ENCODE data around the gene IRS1. TPM values are rescaled to one million over a fixed set of nuclear protein-coding genes. Genes with fewer than 3 reads are reported as not detected.

The IRS1 gene
- polyA plus RNA-seq, 2 of the 4 experiments (the other 2 are of a cell fraction): 10.4 to 13.9 TPM

DNA sequence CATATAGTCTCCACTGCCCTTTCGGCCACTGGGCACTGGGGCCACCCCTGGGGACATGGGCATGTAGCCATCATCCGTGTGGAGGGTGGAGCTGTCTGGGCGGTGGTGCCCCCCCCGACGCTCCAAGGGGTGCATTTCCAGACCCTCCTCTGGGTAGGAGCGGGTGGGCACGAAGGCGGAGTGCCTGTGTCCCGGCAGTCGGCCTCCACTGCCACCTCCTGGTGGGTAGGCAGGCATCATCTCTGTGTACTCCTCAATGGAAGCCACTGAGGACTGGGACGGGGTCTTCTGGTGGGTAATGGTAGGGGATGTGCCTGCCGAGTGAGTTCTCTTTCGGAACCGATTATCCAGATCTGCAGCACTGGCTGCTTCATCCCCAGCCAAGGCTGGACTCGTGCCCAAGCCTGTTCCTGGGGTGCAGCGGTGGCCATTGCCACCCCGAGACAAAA is 2.8 kb downstream of the IRS1 start:
- CTCF ChIA-PET: interaction anchor here (0.5 to 3.0 kb wide), 11 partner anchors 18 to 1136 kb away, joined by 3 to 9 read pairs (median 4); no protein-coding TSS in a partner anchor
- WGBS (ENCODE audit: missing lambda C conversion rate): 77% methylated on average over 17 of the region's 17 CpGs
- POLR2A ChIA-PET: interaction anchor here (1.0 kb wide), 2 partner anchors 611 to 679 kb away, joined by 3 read pairs; no protein-coding TSS in a partner anchor
- Histone ChIP-seq H3K4me3 (no peak overlapping the region), H3K4me1 (peaks cover 46% of the 10 kb centered on the region), H3K9me3 (no peaks in the 10 kb centered on the region), H3K4me2 (peak overlapping the region; percentile 96), H3K27ac (peak overlapping the region in 1 of 2 experiments; percentile 100; a peak in 3 of 6 replicates)
- no peak for FAIRE-seq
- no peak for ATAC-seq
- TF ChIP-seq RAD21 (conservative IDR thresholded peaks at IDR 0.05 in 1 of 2, IDR thresholded peaks at IDR 0.05 in 1 of 2) (peak; percentile 48 to 51; a peak in 4 of 5 replicates), SMC3 (IDR thresholded peaks at IDR 0.05) (peak; percentile 41), HOXB13 (CRISPR knock-in tag; IDR thresholded peaks at IDR 0.05; ENCODE audit: low read depth) (no peak)
- TF ChIP-seq, protein P1, sequence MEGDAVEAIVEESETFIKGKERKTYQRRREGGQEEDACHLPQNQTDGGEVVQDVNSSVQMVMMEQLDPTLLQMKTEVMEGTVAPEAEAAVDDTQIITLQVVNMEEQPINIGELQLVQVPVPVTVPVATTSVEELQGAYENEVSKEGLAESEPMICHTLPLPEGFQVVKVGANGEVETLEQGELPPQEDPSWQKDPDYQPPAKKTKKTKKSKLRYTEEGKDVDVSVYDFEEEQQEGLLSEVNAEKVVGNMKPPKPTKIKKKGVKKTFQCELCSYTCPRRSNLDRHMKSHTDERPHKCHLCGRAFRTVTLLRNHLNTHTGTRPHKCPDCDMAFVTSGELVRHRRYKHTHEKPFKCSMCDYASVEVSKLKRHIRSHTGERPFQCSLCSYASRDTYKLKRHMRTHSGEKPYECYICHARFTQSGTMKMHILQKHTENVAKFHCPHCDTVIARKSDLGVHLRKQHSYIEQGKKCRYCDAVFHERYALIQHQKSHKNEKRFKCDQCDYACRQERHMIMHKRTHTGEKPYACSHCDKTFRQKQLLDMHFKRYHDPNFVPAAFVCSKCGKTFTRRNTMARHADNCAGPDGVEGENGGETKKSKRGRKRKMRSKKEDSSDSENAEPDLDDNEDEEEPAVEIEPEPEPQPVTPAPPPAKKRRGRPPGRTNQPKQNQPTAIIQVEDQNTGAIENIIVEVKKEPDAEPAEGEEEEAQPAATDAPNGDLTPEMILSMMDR (IDR thresholded peaks at IDR 0.05): peak; percentile 39; the same call in 2 of the 3 replicates
- no peak for DNase-seq (ENCODE audit: low read depth in 1 of 2, low spot score in 1 of 2)

DNA sequence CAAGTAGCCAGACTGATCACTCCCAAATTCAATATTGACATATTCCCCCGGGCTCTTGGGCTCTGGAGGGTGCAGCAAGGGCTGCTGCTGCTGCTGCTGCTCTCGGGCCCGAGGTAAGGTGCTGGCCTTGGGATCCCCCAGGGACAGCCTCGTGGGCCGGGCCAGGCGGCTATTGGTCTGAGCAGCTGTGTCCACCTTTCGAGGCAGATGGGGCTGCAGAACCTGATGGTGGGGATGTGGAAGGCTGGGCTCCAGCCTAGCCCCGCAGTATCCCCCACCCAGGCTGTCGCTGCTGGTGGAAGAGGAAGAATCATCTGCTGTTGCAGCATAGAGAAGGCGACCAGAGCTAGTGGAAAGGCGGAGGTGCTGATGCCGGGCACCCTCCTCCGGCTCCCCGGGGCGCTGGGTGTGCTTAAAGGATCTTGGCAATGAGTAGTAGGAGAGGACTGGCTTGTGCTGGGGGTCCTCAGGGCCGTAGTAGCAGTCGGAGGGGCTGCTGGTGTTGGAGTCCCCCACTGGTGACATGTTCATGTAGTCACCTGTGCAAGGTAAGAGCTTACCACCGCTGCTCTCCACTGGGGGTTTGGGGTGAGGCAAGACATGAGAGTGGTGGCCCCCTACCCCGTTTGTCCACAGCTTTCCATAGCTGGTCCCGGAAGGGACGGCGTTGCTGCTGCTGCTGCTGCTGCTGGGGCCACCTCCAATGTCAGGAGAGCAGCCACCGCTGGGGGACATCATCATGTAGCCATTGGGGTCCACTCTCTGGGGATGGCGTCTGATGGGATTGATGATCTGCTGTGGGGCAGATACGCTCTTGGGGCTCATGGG is 3.4 kb downstream of the IRS1 start:
- Histone ChIP-seq H3K27ac (peak overlapping the region; percentile 91 to 100), H3K4me2 (peak overlapping the region; percentile 96), H3K4me3 (peak overlapping the region; percentile 48; the same call in 2 of the 3 replicates), H3K4me1 (peaks cover 42% of the 10 kb centered on the region), H3K9me3 (no peaks in the 10 kb centered on the region)
- DNase-seq (ENCODE audit: low read depth in 1 of 2, low spot score in 1 of 2) (no peak), ATAC-seq (no peak), FAIRE-seq (no peak)
- TF ChIP-seq SMC3 (IDR thresholded peaks at IDR 0.05) (no peak), PHF8 (IDR thresholded peaks at IDR 0.05; ENCODE audit: borderline replicate concordance, low read depth) (no peak), ZNF302 (CRISPR knock-in tag; IDR thresholded peaks at IDR 0.05) (no peak), KDM5A (IDR thresholded peaks at IDR 0.05) (no peak), ZSCAN20 (CRISPR knock-in tag; IDR thresholded peaks at IDR 0.05) (no peak), JUNB (IDR thresholded peaks at IDR 0.05) (no peak), BHLHE40 (IDR thresholded peaks at IDR 0.05; ENCODE audit: low read depth, low read length) (no peak), CBX8 (IDR thresholded peaks at IDR 0.05) (no peak), FOSL2 (IDR thresholded peaks at IDR 0.05) (no peak), FOSL2 (CRISPR knock-in tag; IDR thresholded peaks at IDR 0.05) (no peak), CHD2 (IDR thresholded peaks at IDR 0.05; ENCODE audit: low read length, partially characterized antibody) (no peak), TP53 (CRISPR knock-in tag; IDR thresholded peaks at IDR 0.05) (no peak), FOXS1 (CRISPR knock-in tag; IDR thresholded peaks at IDR 0.05) (no peak), JUN (IDR thresholded peaks at IDR 0.05) (no peak), MAFK (IDR thresholded peaks at IDR 0.05; ENCODE audit: partially characterized antibody) (no peak), FOSB (CRISPR knock-in tag; IDR thresholded peaks at IDR 0.05) (no peak)
- TF ChIP-seq, protein P2, sequence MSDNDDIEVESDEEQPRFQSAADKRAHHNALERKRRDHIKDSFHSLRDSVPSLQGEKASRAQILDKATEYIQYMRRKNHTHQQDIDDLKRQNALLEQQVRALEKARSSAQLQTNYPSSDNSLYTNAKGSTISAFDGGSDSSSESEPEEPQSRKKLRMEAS (IDR thresholded peaks at IDR 0.05): no peak
- TF ChIP-seq, protein P3, sequence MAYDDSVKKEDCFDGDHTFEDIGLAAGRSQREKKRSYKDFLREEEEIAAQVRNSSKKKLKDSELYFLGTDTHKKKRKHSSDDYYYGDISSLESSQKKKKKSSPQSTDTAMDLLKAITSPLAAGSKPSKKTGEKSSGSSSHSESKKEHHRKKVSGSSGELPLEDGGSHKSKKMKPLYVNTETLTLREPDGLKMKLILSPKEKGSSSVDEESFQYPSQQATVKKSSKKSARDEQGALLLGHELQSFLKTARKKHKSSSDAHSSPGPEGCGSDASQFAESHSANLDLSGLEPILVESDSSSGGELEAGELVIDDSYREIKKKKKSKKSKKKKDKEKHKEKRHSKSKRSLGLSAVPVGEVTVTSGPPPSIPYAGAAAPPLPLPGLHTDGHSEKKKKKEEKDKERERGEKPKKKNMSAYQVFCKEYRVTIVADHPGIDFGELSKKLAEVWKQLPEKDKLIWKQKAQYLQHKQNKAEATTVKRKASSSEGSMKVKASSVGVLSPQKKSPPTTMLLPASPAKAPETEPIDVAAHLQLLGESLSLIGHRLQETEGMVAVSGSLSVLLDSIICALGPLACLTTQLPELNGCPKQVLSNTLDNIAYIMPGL (CRISPR knock-in tag; IDR thresholded peaks at IDR 0.05; ENCODE audit: borderline replicate concordance): no peak
- TF ChIP-seq, protein P4, sequence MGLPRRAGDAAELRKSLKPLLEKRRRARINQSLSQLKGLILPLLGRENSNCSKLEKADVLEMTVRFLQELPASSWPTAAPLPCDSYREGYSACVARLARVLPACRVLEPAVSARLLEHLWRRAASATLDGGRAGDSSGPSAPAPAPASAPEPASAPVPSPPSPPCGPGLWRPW (IDR thresholded peaks at IDR 0.05): no peak
- 91% methylated on average over 13 of the region's 25 CpGs for WGBS (ENCODE audit: missing lambda C conversion rate)
- ChIA-PET POLR2A (interaction anchor here (0.5 to 1.5 kb wide), 4 partner anchors 144 to 1131 kb away, joined by 3 to 6 read pairs (median 3); no protein-coding TSS in a partner anchor), CTCF (interaction anchor here (0.5 to 3.0 kb wide), 15 partner anchors 17 to 1136 kb away, joined by 3 to 9 read pairs (median 4); no protein-coding TSS in a partner anchor)
